ENCODE measurements around the gene OTOG.

Gene OTOG

GRCh38 chr11:17694494-17695110 lies 147.5 kb downstream of the OTOG start:
- intact Hi-C loops (cut with DNase I): no loop called here
- DNase-seq: no peak

- no peak for DNase-seq
- intact Hi-C loops (cut with DNase I): no loop called here
Measured at GRCh38 chr11:17695454-17696441, 148.7 kb downstream of the OTOG start.

- intact Hi-C loops (cut with DNase I): no loop called here
Measured at GRCh38 chr11:17696741-17697140, 149.7 kb downstream of the OTOG start.

More at GRCh38 chr11:17696741-17697140, 149.7 kb downstream of the OTOG start:
- no peak for DNase-seq
